ENCODE results near the gene TCEAL4.
"Not testable (repeated sequence)": the region's sequence is repeated elsewhere in the genome, so short reads cannot be mapped to it uniquely, and the experiment has no call there.

TCEAL4 gene

DNA sequence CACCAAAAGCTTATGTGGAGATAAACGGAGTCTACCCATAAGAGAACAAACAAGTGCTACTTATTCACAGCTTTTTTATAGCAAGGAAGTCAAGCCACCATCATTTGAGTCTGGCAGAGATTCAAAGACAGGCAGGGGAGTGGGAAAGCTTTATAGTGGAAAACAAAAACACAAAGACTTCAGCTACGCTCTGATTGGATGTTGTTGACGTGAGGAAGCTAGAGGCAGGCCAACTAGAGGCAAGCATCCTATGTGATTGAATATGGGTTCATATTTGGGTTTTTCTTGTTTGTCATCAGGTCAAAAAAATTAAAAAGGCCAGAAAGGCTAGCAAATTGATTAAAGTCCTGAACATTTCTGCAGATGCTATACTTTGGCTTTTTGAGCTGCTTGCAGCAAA is 719 bp upstream of the TCEAL4 start:
- CTCF ChIA-PET: no interaction called here
- TF ChIP-seq, protein P1, sequence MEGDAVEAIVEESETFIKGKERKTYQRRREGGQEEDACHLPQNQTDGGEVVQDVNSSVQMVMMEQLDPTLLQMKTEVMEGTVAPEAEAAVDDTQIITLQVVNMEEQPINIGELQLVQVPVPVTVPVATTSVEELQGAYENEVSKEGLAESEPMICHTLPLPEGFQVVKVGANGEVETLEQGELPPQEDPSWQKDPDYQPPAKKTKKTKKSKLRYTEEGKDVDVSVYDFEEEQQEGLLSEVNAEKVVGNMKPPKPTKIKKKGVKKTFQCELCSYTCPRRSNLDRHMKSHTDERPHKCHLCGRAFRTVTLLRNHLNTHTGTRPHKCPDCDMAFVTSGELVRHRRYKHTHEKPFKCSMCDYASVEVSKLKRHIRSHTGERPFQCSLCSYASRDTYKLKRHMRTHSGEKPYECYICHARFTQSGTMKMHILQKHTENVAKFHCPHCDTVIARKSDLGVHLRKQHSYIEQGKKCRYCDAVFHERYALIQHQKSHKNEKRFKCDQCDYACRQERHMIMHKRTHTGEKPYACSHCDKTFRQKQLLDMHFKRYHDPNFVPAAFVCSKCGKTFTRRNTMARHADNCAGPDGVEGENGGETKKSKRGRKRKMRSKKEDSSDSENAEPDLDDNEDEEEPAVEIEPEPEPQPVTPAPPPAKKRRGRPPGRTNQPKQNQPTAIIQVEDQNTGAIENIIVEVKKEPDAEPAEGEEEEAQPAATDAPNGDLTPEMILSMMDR (IDR thresholded peaks at IDR 0.05; ENCODE audit: control extremely low read depth, extremely low read depth, low read depth, missing control alignments): no peak
- POLR2A ChIA-PET: no interaction called here
- DNase-seq (ENCODE audit: extremely low spot score): no peak

GRCh38 chrX:103586314-103586646 is 965 bp downstream of the TCEAL4 start:
- DNase-seq (ENCODE audit: extremely low spot score): no peak
- POLR2A ChIA-PET: no interaction called here
- TF ChIP-seq, protein P1 (IDR thresholded peaks at IDR 0.05; ENCODE audit: control extremely low read depth, extremely low read depth, low read depth, missing control alignments): no peak
- CTCF ChIA-PET: no interaction called here

DNA sequence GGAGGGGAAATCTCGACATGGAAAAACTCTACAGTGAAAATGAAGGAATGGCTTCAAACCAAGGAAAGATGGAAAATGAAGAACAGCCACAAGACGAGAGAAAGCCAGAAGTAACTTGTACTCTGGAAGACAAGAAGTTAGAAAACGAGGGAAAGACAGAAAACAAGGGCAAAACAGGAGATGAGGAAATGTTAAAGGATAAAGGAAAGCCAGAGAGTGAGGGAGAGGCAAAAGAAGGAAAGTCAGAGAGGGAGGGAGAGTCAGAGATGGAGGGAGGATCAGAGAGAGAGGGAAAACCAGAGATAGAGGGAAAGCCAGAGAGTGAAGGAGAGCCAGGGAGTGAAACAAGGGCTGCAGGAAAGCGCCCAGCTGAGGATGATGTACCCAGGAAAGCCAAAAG is 1.3 kb downstream of the TCEAL4 start:
- CTCF ChIA-PET: no interaction called here
- no peak for DNase-seq (ENCODE audit: extremely low spot score)
- POLR2A ChIA-PET: no interaction called here
- TF ChIP-seq, protein P1 (IDR thresholded peaks at IDR 0.05; ENCODE audit: control extremely low read depth, extremely low read depth, low read depth, missing control alignments): no peak

DNA sequence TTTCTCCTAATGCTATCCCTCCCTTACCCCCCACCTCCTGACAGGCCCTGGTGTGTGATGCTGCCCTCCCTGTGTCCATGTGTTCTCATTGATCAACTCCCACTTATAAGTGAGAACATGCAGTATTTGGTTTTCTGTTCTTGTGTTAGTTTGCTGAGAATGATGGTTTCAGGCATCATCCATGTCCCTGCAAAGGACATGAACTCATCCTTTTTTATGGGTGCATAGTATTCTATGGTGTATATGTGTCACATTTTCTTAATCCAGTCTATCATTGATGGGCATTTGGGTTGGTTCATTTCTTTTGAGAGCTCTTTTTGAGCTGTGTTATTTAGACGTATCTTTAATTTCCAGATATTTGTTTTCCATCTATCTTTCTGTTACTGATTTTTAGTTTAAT is 7.0 kb downstream of the TCEAL4 start:
- CTCF ChIA-PET; DNase-seq (ENCODE audit: extremely low spot score); POLR2A ChIA-PET: not testable (repeated sequence)

DNA sequence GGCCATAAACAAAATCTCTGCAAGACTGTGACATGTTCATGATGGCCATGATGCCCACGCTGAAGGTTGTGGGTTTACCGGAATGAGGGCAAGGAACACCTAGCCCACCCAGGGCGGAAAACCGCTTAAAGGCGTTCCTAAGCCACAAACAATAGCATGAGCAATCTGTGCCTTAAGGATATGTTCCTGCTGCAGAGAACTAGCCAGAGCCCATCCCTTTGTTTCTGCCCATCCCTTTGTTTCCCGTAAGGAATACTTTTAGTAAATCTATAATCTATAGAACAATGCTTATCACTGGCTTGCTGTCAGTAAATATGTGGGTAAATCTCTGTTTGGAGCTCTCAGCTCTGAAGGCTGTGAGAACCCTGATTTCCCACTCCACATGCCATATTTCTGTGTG is 9.9 kb downstream of the TCEAL4 start:
- POLR2A ChIA-PET; CTCF ChIA-PET; DNase-seq (ENCODE audit: extremely low spot score): not testable (repeated sequence)

GRCh38 chrX:103607364-103608305 is 22.3 kb downstream of the TCEAL4 start, which contains the start of gene TCEAL3:
Gene TCEAL3, plus strand, starts transcription at chrX:103607963. Its CDS starts 1,102 bp downstream, at chrX:103609065.
- POLR2A ChIA-PET: interaction anchor here (1.0 kb wide), 1 partner anchor 9 kb away, joined by 3 read pairs; no protein-coding TSS in a partner anchor
- TF ChIP-seq, protein P1 (IDR thresholded peaks at IDR 0.05; ENCODE audit: control extremely low read depth, extremely low read depth, low read depth, missing control alignments): no peak
- peak; percentile 33 for DNase-seq (ENCODE audit: extremely low spot score)
- CTCF ChIA-PET: interaction anchor here (0.9 kb wide), 1 partner anchor 22 kb away, joined by 3 read pairs; no protein-coding TSS in a partner anchor

- POLR2A ChIA-PET: interaction anchor here (1.0 kb wide), 1 partner anchor 9 kb away, joined by 3 read pairs; no protein-coding TSS in a partner anchor
- TF ChIP-seq, protein P1 (IDR thresholded peaks at IDR 0.05; ENCODE audit: control extremely low read depth, extremely low read depth, low read depth, missing control alignments): no peak
- DNase-seq (ENCODE audit: extremely low spot score): peak; percentile 10
- CTCF ChIA-PET: interaction anchor here (0.9 kb wide), 1 partner anchor 22 kb away, joined by 3 read pairs; no protein-coding TSS in a partner anchor
Observed at GRCh38 chrX:103608306-103608963, 23.1 kb downstream of the TCEAL4 start.
